ENCODE measurements around the gene TRMU.
"Not testable (repeated sequence)": the region's sequence is repeated elsewhere in the genome, so short reads cannot be mapped to it uniquely, and the experiment has no call there.

The TRMU gene

GRCh38 chr22:46303347-46303965 is 32.1 kb upstream of the TRMU start:
- no peak for DNase-seq

GRCh38 chr22:46308283-46308988 is 27.1 kb upstream of the TRMU start:
- DNase-seq: no peak

DNA sequence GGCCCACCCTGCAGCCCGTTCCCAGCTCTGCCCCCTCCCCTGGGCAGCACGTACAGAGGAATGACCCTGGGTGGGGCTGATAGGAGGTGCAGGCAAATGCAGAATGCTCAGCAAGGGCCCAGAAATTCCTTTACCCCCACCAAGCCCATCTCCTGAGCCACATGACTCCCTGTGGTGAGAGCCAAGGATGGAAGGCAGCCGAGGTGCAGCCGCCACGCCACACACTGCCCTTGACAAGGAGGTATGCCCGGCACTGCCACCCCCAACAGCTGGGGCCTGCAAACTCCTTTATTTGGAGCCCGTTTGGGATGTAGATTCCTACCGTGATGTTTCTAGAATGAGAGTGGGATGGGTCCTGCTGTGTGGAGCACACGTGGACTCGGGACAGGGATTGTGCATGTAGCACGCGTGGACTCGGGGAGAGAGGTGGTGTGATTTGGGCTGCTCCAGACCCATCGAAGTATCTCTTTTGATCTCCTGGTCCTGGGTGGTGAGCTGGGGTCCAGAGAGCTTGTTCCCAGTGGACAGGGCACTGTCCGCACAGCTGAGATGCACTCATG is 25.9 kb upstream of the TRMU start:
- DNase-seq: no peak

- DNase-seq: no peak
Measured at GRCh38 chr22:46312056-46312455, 23.5 kb upstream of the TRMU start.

DNA sequence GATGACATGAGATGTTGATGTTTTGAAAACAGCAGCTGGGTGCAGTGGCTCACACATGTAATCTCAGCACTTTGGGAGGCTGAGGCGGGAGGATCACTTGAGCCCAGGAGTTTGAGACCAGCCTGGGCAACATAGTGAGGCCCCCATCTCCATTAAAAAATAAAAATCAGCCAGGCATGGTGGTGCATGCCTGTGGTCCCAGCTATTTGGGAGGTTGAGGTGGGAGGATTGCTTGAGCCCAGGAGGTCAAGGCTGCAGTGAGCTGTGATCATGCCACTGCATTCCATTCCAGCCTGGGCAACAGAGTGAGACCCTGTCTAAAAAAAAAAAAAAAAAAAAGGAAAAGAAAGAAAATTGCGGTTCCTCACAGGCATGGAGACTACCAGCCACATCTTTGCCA is 22.7 kb upstream of the TRMU start:
- not testable (repeated sequence) for DNase-seq

- DNase-seq: no peak
Measured at GRCh38 chr22:46315976-46316375, 19.5 kb upstream of the TRMU start.

DNA sequence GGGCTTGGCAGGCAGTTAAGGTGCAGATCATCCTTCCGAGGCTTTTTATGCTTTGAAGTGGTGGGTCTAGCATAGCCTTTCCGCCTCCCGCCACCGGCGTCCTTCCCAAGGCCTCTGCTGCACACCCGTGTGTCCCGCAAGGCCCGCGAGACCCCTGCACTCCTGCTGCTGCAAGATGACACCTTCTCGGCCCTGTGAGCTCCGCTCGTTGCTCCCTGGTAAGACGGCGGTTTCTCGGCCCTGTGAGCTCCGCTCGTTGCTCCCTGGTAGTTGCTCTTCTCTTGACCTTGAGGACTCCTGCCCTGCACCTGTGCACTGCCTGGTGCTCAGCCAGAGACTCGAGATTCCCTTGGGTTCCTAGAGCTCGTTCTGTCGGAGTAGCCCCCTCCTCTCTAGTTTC is 17.9 kb upstream of the TRMU start:
- DNase-seq: no peak

DNA sequence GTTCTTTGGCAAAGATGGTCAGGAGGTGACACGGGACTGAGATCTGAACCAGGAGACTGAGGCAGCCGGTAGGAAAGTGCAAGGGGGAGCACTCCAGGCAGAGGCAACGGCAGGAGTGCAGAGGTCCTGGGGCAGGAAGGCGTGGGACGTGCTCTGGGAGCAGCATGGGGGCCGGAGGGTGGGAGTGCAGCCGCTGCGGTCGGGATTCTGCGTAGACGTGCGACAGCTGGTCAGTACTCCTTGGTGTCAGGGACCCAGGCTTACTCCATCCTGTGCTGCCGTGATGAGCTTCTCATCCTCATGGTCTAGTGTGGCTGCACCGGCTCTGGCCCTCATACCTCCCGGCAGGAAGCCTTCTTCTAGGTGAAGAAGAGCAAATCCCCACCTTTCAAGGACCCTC is 16.9 kb upstream of the TRMU start:
- DNase-seq: no peak

- DNase-seq: no peak
Measured at GRCh38 chr22:46319319-46319718, 16.2 kb upstream of the TRMU start.

DNA sequence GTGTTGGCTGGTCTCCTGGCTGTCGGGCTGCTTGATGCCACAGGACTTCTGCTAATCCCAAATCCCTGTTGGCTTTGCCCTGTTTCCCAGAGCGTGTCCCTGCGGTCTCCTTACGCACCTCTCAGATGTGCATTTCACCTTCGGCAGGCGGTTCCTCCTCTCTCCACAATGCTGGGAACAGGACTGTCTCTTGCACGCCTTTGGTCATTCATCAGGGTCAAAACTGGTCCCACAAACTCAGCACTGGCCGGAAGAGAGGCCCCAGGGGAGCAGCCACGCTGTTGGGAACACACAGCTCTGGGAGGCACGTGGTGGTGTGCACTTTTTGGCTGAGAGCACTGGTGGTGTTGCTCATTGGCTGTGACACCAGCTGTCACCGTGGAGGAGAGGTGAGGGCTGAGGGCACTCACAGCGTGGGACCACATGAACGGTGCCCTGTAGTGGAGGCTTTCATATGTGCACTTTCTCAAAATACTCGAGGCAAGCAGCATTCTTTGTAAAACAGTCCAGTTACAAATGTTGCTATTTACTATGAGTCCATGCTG is 15.3 kb upstream of the TRMU start:
- no peak for DNase-seq

DNA sequence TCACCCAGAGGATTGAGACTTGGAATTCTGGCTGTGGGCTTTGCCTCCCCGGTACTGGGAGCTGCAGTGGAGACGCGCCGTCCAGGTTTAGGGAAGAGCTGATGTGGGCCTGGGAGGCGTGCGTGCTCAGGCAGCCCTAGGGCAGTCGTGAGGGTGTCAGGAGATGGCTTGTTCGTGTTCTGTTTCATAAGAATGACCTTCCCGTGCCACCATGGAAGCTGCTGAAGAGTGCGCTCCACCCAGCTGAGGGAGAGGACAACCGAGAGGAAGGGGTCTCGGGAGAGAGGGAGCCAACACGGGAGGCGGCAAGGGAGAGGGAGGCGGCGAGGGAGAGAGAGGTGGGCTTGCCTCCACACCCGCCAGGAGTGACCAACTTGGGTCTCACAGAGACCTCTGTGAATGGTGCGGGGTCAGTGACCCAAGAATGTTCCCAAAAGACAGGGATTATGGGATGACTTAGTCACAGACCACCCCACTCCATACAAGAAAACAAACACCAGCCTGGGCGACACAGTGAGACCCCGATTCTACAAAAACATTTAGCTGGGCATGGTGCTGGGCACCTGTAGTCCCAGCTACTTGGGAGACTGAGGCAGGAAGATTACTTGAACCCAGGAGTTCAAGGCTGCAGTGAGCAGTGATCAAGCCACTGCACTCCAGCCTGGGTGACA is 14.7 kb upstream of the TRMU start:
- no peak for DNase-seq

DNA sequence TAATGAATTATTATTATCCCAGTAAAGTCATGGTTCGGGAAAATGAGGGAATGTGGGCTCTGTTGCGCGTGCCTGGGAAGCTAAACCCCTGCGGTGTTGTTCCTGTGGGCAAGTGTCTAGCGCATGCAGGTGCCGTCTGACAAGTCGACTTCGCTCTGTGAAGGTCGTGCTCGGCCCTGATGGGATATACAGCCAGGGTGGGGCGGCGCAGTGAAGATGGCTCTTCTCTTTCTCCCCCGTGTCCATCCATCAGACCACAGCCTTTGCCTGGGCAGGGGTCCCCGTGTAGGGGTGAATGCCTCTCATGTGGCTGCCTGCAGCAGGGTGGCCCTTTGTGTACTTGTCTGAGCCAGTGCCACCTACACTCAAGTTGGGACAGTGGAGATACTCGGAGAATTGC is 12.8 kb upstream of the TRMU start:
- no peak for DNase-seq

GRCh38 chr22:46323162-46323561 is 12.4 kb upstream of the TRMU start:
- no peak for DNase-seq

DNA sequence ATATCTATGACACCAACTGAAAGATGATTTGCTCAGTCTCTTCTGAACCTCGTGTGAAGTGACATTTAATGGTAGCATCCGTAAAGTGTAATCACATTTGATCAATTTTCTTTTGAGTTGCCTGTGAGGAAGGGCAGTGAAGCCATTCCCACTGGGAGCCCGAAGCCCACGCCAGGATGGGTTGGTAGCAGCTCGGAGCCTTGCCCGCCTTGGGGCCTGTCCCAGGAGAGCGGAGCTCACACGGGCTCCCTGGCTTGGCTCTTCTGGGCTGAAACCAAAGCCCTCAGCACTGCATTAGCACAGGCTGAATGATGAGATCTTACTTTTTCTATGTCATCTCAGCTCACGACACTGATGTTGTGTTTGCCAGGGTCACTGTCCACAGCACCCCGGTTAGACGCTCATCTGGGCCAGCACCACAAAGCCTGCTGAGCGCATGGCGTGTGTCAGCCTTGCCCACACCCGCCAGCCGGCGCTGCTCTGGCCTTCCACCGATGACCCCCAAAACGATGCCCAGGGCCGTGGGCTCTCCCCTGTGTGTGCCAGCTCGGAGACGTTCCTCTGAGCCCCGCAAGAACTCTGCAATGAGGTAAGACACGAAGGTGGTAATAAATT is 9.3 kb upstream of the TRMU start:
- DNase-seq: no peak

- no peak for DNase-seq
Measured at GRCh38 chr22:46327691-46328465, 7.6 kb upstream of the TRMU start.

DNA sequence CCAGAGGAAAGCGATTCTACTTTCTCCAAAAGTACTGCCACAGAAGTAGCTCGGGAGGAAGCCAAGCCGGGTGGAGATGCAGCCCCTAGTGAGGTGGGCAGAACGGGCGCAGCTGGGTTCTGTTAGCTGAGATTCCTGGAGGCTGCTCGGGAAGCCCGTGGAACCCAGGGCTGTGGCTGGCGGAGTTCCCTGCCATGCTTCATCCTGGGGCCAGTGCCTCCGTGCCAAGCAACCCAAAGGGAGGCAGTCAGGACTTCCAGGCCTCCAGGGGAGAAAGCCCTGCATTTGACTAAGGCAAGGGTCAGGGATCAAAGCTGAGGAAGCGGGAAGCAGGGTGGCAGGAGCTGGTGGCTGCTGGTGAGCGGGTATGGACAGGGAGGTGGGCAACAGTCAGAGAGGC is 6.7 kb upstream of the TRMU start:
- DNase-seq: no peak

GRCh38 chr22:46329616-46330015 is 5.9 kb upstream of the TRMU start:
- DNase-seq: no peak

GRCh38 chr22:46330426-46330825 is 5.1 kb upstream of the TRMU start:
- no peak for DNase-seq

- no peak for DNase-seq
Measured at GRCh38 chr22:46331496-46331895, 4.0 kb upstream of the TRMU start.

GRCh38 chr22:46336119-46337078 is 885 bp downstream of the TRMU start:
- no peak for DNase-seq

GRCh38 chr22:46337870-46338269 is 2.4 kb downstream of the TRMU start:
- DNase-seq: no peak
